T-helper 2 cell treated with Interferon-gamma antibody and Interleukin-4, amounts not matched to agents 5 μg/mL and 100 μg/mL, for 36 hours (primary cell): Measurements from ENCODE around the gene SPECC1.
"Not testable (repeated sequence)": the region's sequence is repeated elsewhere in the genome, so short reads cannot be mapped to it uniquely, and the experiment has no call there.

ENCODE experiments used
- DNase-seq: peaks from one replicate; pipeline ENCODE4 v3.0.0; 2021; ENCODE audit warnings: low spot score
- H3K27ac Mint-ChIP-seq: one replicate; pipeline ENCODE4 v1.8.0; 2021; ENCODE audit warnings: mild to moderate bottlenecking, mixed read lengths
- H3K27me3 Mint-ChIP-seq: one replicate; pipeline ENCODE4 v1.8.0; 2021; ENCODE audit warnings: low read depth, mixed read lengths
- H3K36me3 Mint-ChIP-seq: one replicate; pipeline ENCODE4 v1.8.0; 2021; ENCODE audit warnings: low read depth, mixed read lengths
- H3K4me1 Mint-ChIP-seq: one replicate; pipeline ENCODE4 v1.8.0; 2021; ENCODE audit warnings: low read depth, mixed read lengths
- H3K4me3 Mint-ChIP-seq: one replicate; pipeline ENCODE4 v1.8.0; 2022; ENCODE audit warnings: mild to moderate bottlenecking, moderate library complexity, mixed read lengths
- H3K9me3 Mint-ChIP-seq: one replicate; pipeline ENCODE4 v1.8.0; 2021; ENCODE audit warnings: mixed read lengths

Gene SPECC1

GRCh38 chr17:20242271-20242670, 233.1 kb downstream of the SPECC1 start:
- Mint-ChIP-seq H3K27me3 (no peaks in the 10 kb centered on the region), H3K27ac (no peak overlapping the region), H3K4me3 (no peak overlapping the region), H3K36me3 (no peaks in the 10 kb centered on the region), H3K4me1 (peaks cover 15% of the 10 kb centered on the region), H3K9me3 (no peaks in the 10 kb centered on the region)
- DNase-seq: no peak

- H3K27ac Mint-ChIP-seq: no peak overlapping the region
- H3K4me1 Mint-ChIP-seq: peaks cover 16% of the 10 kb centered on the region
Observed at GRCh38 chr17:20243524-20243923, 234.4 kb downstream of the SPECC1 start.

GRCh38 chr17:20244671-20245070, 235.5 kb downstream of the SPECC1 start:
- peaks cover 2% of the 10 kb centered on the region for H3K36me3 Mint-ChIP-seq
- H3K9me3 Mint-ChIP-seq: no peaks in the 10 kb centered on the region
- H3K27ac Mint-ChIP-seq: no peak overlapping the region
- H3K27me3 Mint-ChIP-seq: no peaks in the 10 kb centered on the region
- H3K4me3 Mint-ChIP-seq: no peak overlapping the region
- no peak for DNase-seq
- H3K4me1 Mint-ChIP-seq: peaks cover 18% of the 10 kb centered on the region

More at GRCh38 chr17:20243524-20243923, 234.4 kb downstream of the SPECC1 start:
- Mint-ChIP-seq H3K27me3 (no peaks in the 10 kb centered on the region), H3K36me3 (no peaks in the 10 kb centered on the region), H3K9me3 (no peaks in the 10 kb centered on the region), H3K4me3 (no peak overlapping the region)
- no peak for DNase-seq

GRCh38 chr17:20246692-20247091, 237.5 kb downstream of the SPECC1 start:
- Mint-ChIP-seq H3K27me3 (no peaks in the 10 kb centered on the region), H3K36me3 (peaks cover 4% of the 10 kb centered on the region), H3K27ac (peak overlapping the region; percentile 2), H3K4me1 (peaks cover 20% of the 10 kb centered on the region), H3K4me3 (no peak overlapping the region), H3K9me3 (no peaks in the 10 kb centered on the region)
- DNase-seq: no peak

GRCh38 chr17:20253323-20253722, 244.2 kb downstream of the SPECC1 start:
- Mint-ChIP-seq H3K27ac (no peak overlapping the region), H3K4me1 (peaks cover 18% of the 10 kb centered on the region), H3K9me3 (peaks cover 12% of the 10 kb centered on the region), H3K36me3 (peaks cover 16% of the 10 kb centered on the region), H3K4me3 (no peak overlapping the region), H3K27me3 (no peaks in the 10 kb centered on the region)
- no peak for DNase-seq

- H3K4me1 Mint-ChIP-seq: peaks cover 20% of the 10 kb centered on the region
- H3K36me3 Mint-ChIP-seq: peaks cover 20% of the 10 kb centered on the region
- peak overlapping the region; percentile 76 for H3K27ac Mint-ChIP-seq
- H3K9me3 Mint-ChIP-seq: peaks cover 19% of the 10 kb centered on the region
- H3K27me3 Mint-ChIP-seq: no peaks in the 10 kb centered on the region
- H3K4me3 Mint-ChIP-seq: no peak overlapping the region
- no peak for DNase-seq
Observed at GRCh38 chr17:20254541-20254940, 245.4 kb downstream of the SPECC1 start.

GRCh38 chr17:20256144-20256543, 247.0 kb downstream of the SPECC1 start:
- H3K4me1 Mint-ChIP-seq: peaks cover 17% of the 10 kb centered on the region
- DNase-seq: no peak
- H3K27ac Mint-ChIP-seq: no peak overlapping the region
- peaks cover 17% of the 10 kb centered on the region for H3K36me3 Mint-ChIP-seq
- no peaks in the 10 kb centered on the region for H3K27me3 Mint-ChIP-seq
- no peak overlapping the region for H3K4me3 Mint-ChIP-seq
- H3K9me3 Mint-ChIP-seq: peaks cover 19% of the 10 kb centered on the region

- no peak overlapping the region for H3K27ac Mint-ChIP-seq
- H3K4me1 Mint-ChIP-seq: peaks cover 20% of the 10 kb centered on the region
- no peaks in the 10 kb centered on the region for H3K27me3 Mint-ChIP-seq
- peaks cover 19% of the 10 kb centered on the region for H3K9me3 Mint-ChIP-seq
- H3K36me3 Mint-ChIP-seq: peaks cover 17% of the 10 kb centered on the region
- DNase-seq: no peak
- H3K4me3 Mint-ChIP-seq: no peak overlapping the region
Observed at GRCh38 chr17:20257008-20257407, 247.8 kb downstream of the SPECC1 start.

- Mint-ChIP-seq H3K27ac (no peak overlapping the region), H3K9me3 (peaks cover 19% of the 10 kb centered on the region), H3K4me1 (peaks cover 28% of the 10 kb centered on the region), H3K4me3 (no peak overlapping the region), H3K27me3 (no peaks in the 10 kb centered on the region), H3K36me3 (peaks cover 17% of the 10 kb centered on the region)
- no peak for DNase-seq
Observed at GRCh38 chr17:20257798-20258197, 248.6 kb downstream of the SPECC1 start.

- no peak overlapping the region for H3K4me3 Mint-ChIP-seq
- DNase-seq: no peak
- peaks cover 19% of the 10 kb centered on the region for H3K9me3 Mint-ChIP-seq
- H3K36me3 Mint-ChIP-seq: peaks cover 17% of the 10 kb centered on the region
- no peaks in the 10 kb centered on the region for H3K27me3 Mint-ChIP-seq
- H3K27ac Mint-ChIP-seq: no peak overlapping the region
- H3K4me1 Mint-ChIP-seq: peaks cover 18% of the 10 kb centered on the region
Observed at GRCh38 chr17:20259668-20260067, 250.5 kb downstream of the SPECC1 start.

- Mint-ChIP-seq H3K4me3 (no peak overlapping the region), H3K36me3 (peaks cover 17% of the 10 kb centered on the region), H3K27me3 (no peaks in the 10 kb centered on the region), H3K4me1 (peaks cover 18% of the 10 kb centered on the region), H3K9me3 (peaks cover 19% of the 10 kb centered on the region), H3K27ac (no peak overlapping the region)
- DNase-seq: no peak
Observed at GRCh38 chr17:20260268-20260667, 251.1 kb downstream of the SPECC1 start.

- peak overlapping the region; percentile 7 for H3K4me3 Mint-ChIP-seq
Observed at GRCh38 chr17:20262226-20263114, 253.3 kb downstream of the SPECC1 start.

GRCh38 chr17:20263115-20263433, 253.9 kb downstream of the SPECC1 start:
- not testable (repeated sequence) for H3K4me3 Mint-ChIP-seq, H3K9me3 Mint-ChIP-seq

More at GRCh38 chr17:20262226-20263114, 253.3 kb downstream of the SPECC1 start:
- H3K4me1 Mint-ChIP-seq: peaks cover 19% of the 10 kb centered on the region
- H3K9me3 Mint-ChIP-seq: peaks cover 16% of the 10 kb centered on the region
- DNase-seq: no peak
- peak overlapping the region; percentile 74 for H3K27ac Mint-ChIP-seq
- no peaks in the 10 kb centered on the region for H3K27me3 Mint-ChIP-seq
- H3K36me3 Mint-ChIP-seq: peaks cover 12% of the 10 kb centered on the region

GRCh38 chr17:20263595-20263994, 254.4 kb downstream of the SPECC1 start:
- Mint-ChIP-seq H3K36me3 (peaks cover 2% of the 10 kb centered on the region), H3K27ac (no peak overlapping the region)
- no peak for DNase-seq

More at GRCh38 chr17:20263115-20263433, 253.9 kb downstream of the SPECC1 start:
- DNase-seq, H3K27me3 Mint-ChIP-seq, H3K36me3 Mint-ChIP-seq: not testable (repeated sequence)
- Mint-ChIP-seq H3K27ac (peak overlapping the region; percentile 74), H3K4me1 (peaks cover 24% of the 10 kb centered on the region)

More at GRCh38 chr17:20263595-20263994, 254.4 kb downstream of the SPECC1 start:
- Mint-ChIP-seq H3K27me3 (no peaks in the 10 kb centered on the region), H3K4me3 (no peak overlapping the region), H3K4me1 (peaks cover 21% of the 10 kb centered on the region), H3K9me3 (peaks cover 4% of the 10 kb centered on the region)
